Chondrocyte (in vitro differentiated cells): ENCODE results near the gene DDHD1. TPM values are rescaled to one million over a fixed set of nuclear protein-coding genes. Genes with fewer than 3 reads are reported as not detected.

ENCODE experiments used
- DNase-seq: peaks from one replicate; pipeline ENCODE4 v3.0.0; 2021; ENCODE audit warnings: mixed read lengths, low spot score
- H3K27ac Mint-ChIP-seq: one replicate; pipeline ENCODE4 v1.8.0; 2021; ENCODE audit warnings: mild to moderate bottlenecking, moderate library complexity, mixed read lengths; ENCODE audit not compliant: unreplicated experiment
- H3K27me3 Mint-ChIP-seq: 2 replicates; pipeline ENCODE4 v1.8.0; 2021; ENCODE audit warnings: low read depth, mixed read lengths
- H3K36me3 Mint-ChIP-seq: 2 replicates; pipeline ENCODE4 v1.8.0; 2021; ENCODE audit warnings: low read depth, mixed read lengths
- H3K4me1 Mint-ChIP-seq: 2 replicates; pipeline ENCODE4 v1.8.0; 2021; ENCODE audit warnings: low read depth, mild to moderate bottlenecking, mixed read lengths
- H3K4me3 Mint-ChIP-seq: one replicate; pipeline ENCODE4 v1.8.0; 2021; ENCODE audit warnings: mild to moderate bottlenecking, moderate library complexity, mixed read lengths; ENCODE audit not compliant: unreplicated experiment
- H3K9me3 Mint-ChIP-seq: 2 replicates; pipeline ENCODE4 v1.8.0; 2021; ENCODE audit warnings: low read depth, mixed read lengths
- CTCF ChIP-seq: fragments of 200-600 bp; sonication (generic); IDR thresholded peaks from 2 replicates; pipeline ENCODE4 v1.5.0; 2021; ENCODE audit warnings: antibody characterized with exemption, mild to moderate bottlenecking, moderate library complexity
- total RNA-seq: library from RNA; stranded (reverse); gene quantifications from 3 replicates; pipeline ENCODE4 v1.2.1, GENCODE V29; 2021

Gene DDHD1
- total RNA-seq, 1 donor from 2014 or later = 12.9 TPM

- Mint-ChIP-seq H3K27ac (no peak overlapping the region), H3K4me1 (peaks cover 13% of the 10 kb centered on the region), H3K4me3 (no peak overlapping the region), H3K27me3 (no peaks in the 10 kb centered on the region), H3K9me3 (no peaks in the 10 kb centered on the region), H3K36me3 (no peaks in the 10 kb centered on the region)
- no peak for DNase-seq
- no peak for TF ChIP-seq CTCF
These were observed 160.8 kb downstream of the DDHD1 start for GRCh38 chr14:52992236-52992870.

- no peaks in the 10 kb centered on the region for H3K9me3 Mint-ChIP-seq
- no peaks in the 10 kb centered on the region for H3K36me3 Mint-ChIP-seq
- H3K4me1 Mint-ChIP-seq = peaks cover 11% of the 10 kb centered on the region
- no peaks in the 10 kb centered on the region for H3K27me3 Mint-ChIP-seq
- no peak overlapping the region for H3K27ac Mint-ChIP-seq
- DNase-seq = no peak
- H3K4me3 Mint-ChIP-seq = no peak overlapping the region
- no peak for TF ChIP-seq CTCF
These were observed 165.0 kb downstream of the DDHD1 start for GRCh38 chr14:52988139-52988538.

- TF ChIP-seq CTCF = no peak
- H3K27me3 Mint-ChIP-seq = no peaks in the 10 kb centered on the region
These were observed 165.6 kb downstream of the DDHD1 start for GRCh38 chr14:52987514-52987913.

GRCh38 chr14:52987042-52987441, 166.1 kb downstream of the DDHD1 start:
- TF ChIP-seq CTCF = no peak
- H3K27ac Mint-ChIP-seq = no peak overlapping the region
- H3K4me1 Mint-ChIP-seq = no peaks in the 10 kb centered on the region
- no peaks in the 10 kb centered on the region for H3K9me3 Mint-ChIP-seq
- H3K4me3 Mint-ChIP-seq = no peak overlapping the region
- H3K27me3 Mint-ChIP-seq = no peaks in the 10 kb centered on the region
- H3K36me3 Mint-ChIP-seq = no peaks in the 10 kb centered on the region
- no peak for DNase-seq

More at GRCh38 chr14:52987514-52987913, 165.6 kb downstream of the DDHD1 start:
- Mint-ChIP-seq H3K27ac (no peak overlapping the region), H3K4me3 (no peak overlapping the region), H3K36me3 (no peaks in the 10 kb centered on the region), H3K4me1 (peaks cover 5% of the 10 kb centered on the region), H3K9me3 (no peaks in the 10 kb centered on the region)
- DNase-seq = no peak

Other genes starting within 250 kb of the DDHD1 start
- gene FERMT2, start 202.3 kb downstream of the DDHD1 start, total RNA-seq = 423 to 518 TPM (median 494 TPM) in 3 replicates